Upper lobe of right lung (tissue), 1 donor: ENCODE results near the gene NKX2-2. TPM values are rescaled to one million over a fixed set of nuclear protein-coding genes. Genes with fewer than 3 reads are reported as not detected.

ENCODE experiments used
- ATAC-seq: fragments of 200-7000 bp; cut with Tn5 transposase; one replicate; pipeline ENCODE4 v1.9.1; 2020; ENCODE audit warnings: mild to moderate bottlenecking, moderate library complexity
- DNase-seq: peaks from one replicate; pipeline ENCODE4 v3.0.0-alpha.2; 2020
- H3K27ac ChIP-seq: fragments of 200-600 bp; one replicate; pipeline ENCODE4 v1.8.0; 2022
- H3K27me3 ChIP-seq: fragments of 200-600 bp; one replicate; pipeline ENCODE4 v1.8.0; 2022; ENCODE audit warnings: mild to moderate bottlenecking
- H3K36me3 ChIP-seq: fragments of 200-600 bp; one replicate; pipeline ENCODE4 v1.8.0; 2022
- H3K4me1 ChIP-seq: fragments of 200-600 bp; one replicate; pipeline ENCODE4 v1.8.0; 2022
- H3K4me3 ChIP-seq: fragments of 200-600 bp; one replicate; pipeline ENCODE4 v1.8.0; 2022; ENCODE audit warnings: mild to moderate bottlenecking
- H3K9me3 ChIP-seq: fragments of 200-600 bp; one replicate; pipeline ENCODE4 v1.8.0; 2022
- intact Hi-C: fragments of 100-400 bp; cut with DNase I; formaldehyde crosslinking; loops from one replicate; pipeline ENCODE4 v1.11.0; 2022
- total RNA-seq: library from RNA; stranded (reverse); fragmentation: NEBNext Ultra II Directional; extraction: Animal tissue kit (Norgen Biotek cat#: 25700); gene quantifications from one replicate; pipeline ENCODE4 v1.2.1, GENCODE V29; 2021
- TF ChIP-seq, protein P1 (sequence below): fragments of 200-600 bp; IDR thresholded peaks from one replicate; pipeline ENCODE4 v1.8.0; 2022; ENCODE audit warnings: antibody characterized with exemption
- donor health status: DM: no; HTN: yes; CAD: no; lungs with severe emphysema.

The NKX2-2 gene
- total RNA-seq, 1 donor from 2014 or later: not detected

DNA sequence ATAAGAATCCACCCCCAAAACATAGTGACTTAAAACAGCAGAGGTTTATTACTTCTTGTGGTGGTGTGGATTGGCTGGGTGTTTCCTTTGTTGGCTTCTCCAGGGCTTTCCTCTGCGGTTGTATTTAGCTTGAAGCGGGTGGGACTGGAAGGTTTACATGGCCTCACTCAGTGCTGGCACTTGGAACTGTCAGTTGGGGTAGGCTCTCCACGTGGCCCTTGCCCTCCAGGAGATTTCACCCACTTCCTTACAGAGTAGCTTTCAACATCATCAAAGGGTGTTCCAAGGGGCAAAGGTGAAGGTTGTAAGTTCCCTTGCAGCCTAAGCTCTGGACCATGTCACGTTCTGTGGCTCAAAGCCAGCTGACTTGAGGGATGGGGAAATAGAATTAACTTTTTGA, 32.5 kb upstream of the NKX2-2 start:
- Histone ChIP-seq H3K27ac (no peak overlapping the region), H3K4me3 (no peak overlapping the region), H3K36me3 (no peaks in the 10 kb centered on the region), H3K9me3 (no peaks in the 10 kb centered on the region), H3K27me3 (no peaks in the 10 kb centered on the region), H3K4me1 (no peaks in the 10 kb centered on the region)
- TF ChIP-seq, protein P1, sequence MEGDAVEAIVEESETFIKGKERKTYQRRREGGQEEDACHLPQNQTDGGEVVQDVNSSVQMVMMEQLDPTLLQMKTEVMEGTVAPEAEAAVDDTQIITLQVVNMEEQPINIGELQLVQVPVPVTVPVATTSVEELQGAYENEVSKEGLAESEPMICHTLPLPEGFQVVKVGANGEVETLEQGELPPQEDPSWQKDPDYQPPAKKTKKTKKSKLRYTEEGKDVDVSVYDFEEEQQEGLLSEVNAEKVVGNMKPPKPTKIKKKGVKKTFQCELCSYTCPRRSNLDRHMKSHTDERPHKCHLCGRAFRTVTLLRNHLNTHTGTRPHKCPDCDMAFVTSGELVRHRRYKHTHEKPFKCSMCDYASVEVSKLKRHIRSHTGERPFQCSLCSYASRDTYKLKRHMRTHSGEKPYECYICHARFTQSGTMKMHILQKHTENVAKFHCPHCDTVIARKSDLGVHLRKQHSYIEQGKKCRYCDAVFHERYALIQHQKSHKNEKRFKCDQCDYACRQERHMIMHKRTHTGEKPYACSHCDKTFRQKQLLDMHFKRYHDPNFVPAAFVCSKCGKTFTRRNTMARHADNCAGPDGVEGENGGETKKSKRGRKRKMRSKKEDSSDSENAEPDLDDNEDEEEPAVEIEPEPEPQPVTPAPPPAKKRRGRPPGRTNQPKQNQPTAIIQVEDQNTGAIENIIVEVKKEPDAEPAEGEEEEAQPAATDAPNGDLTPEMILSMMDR: no peak
- DNase-seq: no peak
- intact Hi-C loops: no loop called here
- no peak for ATAC-seq

DNA sequence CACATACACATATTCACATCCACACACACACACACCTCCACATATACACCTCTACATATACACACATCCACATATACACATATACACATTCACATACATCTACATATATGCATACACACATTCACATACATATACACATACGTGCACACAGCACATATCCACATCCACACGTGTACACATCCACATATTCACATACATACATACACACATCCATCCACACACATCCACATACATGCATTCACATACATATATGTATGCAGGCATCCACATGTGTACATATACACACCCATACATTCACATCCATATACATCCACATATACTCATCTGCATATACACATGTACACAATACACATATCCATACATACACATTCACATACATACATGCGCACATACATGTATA, 25.6 kb upstream of the NKX2-2 start:
- DNase-seq (no peak), ATAC-seq (no peak)
- Histone ChIP-seq H3K4me1 (no peaks in the 10 kb centered on the region), H3K9me3 (no peaks in the 10 kb centered on the region), H3K4me3 (no peak overlapping the region), H3K27ac (no peak overlapping the region), H3K36me3 (no peaks in the 10 kb centered on the region), H3K27me3 (peaks cover 33% of the 10 kb centered on the region)
- TF ChIP-seq, protein P1: no peak
- intact Hi-C loops: no loop called here

DNA sequence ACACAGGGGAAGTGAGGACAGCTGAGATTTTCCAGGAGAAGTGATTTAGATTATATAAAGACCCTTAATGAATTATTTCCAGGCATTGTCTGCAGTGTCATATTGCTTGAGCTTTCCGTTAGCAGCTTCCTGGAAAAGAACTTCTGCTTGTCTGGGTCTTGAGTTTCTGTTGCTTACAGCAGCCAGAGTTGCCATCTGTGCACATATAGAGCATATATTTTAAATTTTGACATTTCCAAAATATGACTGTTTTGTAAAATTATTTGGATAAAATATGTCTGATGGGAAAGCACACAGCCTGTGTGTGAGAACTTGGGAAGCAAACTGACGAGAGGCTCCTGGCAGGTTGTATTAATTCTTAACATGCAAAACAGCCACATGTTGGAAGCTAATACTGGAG, 21.0 kb upstream of the NKX2-2 start:
- Histone ChIP-seq H3K4me1 (no peaks in the 10 kb centered on the region), H3K36me3 (no peaks in the 10 kb centered on the region), H3K4me3 (no peak overlapping the region), H3K27me3 (peaks cover 48% of the 10 kb centered on the region), H3K27ac (no peak overlapping the region), H3K9me3 (no peaks in the 10 kb centered on the region)
- TF ChIP-seq, protein P1: no peak
- intact Hi-C loops: no loop called here
- ATAC-seq: no peak
- DNase-seq: no peak

DNA sequence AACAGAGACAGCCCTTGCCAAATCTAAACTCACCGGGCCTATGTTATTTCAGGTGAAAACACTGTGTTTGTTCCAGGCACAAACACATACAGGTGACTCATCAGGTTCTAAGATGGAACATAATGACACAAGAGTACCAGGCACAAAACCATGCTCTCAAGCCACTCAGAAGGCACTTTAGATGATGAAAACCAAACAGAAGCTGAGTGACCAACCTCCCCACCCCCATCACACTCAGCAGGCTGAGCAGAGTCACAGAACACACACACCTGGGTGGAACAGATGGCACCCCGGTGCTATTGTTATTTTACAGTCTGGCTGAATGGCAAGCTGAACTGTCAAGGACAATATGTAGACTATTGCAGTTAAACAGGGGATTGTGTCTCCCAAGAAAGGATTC, 20.6 kb upstream of the NKX2-2 start:
- DNase-seq (no peak), ATAC-seq (peak; percentile 91)
- Histone ChIP-seq H3K4me3 (no peak overlapping the region), H3K27ac (no peak overlapping the region), H3K27me3 (peaks cover 47% of the 10 kb centered on the region), H3K9me3 (no peaks in the 10 kb centered on the region), H3K36me3 (no peaks in the 10 kb centered on the region), H3K4me1 (no peaks in the 10 kb centered on the region)
- TF ChIP-seq, protein P1: no peak
- intact Hi-C loops: no loop called here

DNA sequence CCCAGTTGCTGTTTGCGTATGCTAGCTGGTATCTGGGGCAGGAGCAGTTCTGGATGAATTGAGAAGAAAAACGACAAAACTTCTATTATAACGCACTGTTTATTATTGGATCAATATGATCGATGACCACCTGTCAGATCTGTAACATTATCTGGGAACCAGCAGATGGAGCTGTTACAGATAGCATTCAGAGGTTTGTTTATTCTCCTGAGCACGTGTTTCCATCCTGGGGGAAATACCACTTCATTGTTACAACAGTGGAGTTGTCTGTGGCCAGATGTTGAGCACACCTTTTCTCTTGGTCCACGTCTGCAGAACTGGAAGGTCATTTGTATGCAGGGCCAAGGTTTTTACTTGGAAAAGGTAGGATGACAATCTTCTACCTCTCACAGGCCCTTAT, 16.0 kb upstream of the NKX2-2 start:
- intact Hi-C loops: no loop called here
- no peak overlapping the region for H3K4me3 ChIP-seq
- peaks cover 47% of the 10 kb centered on the region for H3K27me3 ChIP-seq
- DNase-seq (no peak), ATAC-seq (no peak)
- TF ChIP-seq, protein P1: peak; percentile 20
- H3K4me1 ChIP-seq: no peaks in the 10 kb centered on the region
- H3K27ac ChIP-seq: no peak overlapping the region
- no peaks in the 10 kb centered on the region for H3K9me3 ChIP-seq
- H3K36me3 ChIP-seq: no peaks in the 10 kb centered on the region

DNA sequence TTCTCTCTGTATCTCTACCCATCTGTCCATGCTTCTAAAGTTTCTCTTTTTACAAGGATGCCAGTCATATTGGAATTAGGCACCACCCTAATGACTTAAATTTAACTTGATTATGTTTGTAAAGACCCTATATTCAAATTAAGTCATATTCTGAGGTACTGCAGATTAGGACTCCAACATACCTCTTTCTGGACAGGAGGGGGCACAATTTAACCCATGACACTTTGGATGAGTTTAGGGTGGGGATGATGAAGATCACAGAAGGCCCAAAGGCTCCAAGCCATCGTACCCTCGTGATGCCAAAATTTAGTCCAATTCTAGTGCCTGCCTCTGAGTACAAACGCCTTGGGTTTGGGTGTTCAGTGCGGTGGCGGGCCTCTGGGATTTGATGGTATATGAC, 15.0 kb upstream of the NKX2-2 start:
- no peak overlapping the region for H3K4me3 ChIP-seq
- H3K27me3 ChIP-seq: peaks cover 55% of the 10 kb centered on the region
- ATAC-seq (no peak), DNase-seq (no peak)
- no peak overlapping the region for H3K27ac ChIP-seq
- no peaks in the 10 kb centered on the region for H3K4me1 ChIP-seq
- no peaks in the 10 kb centered on the region for H3K36me3 ChIP-seq
- intact Hi-C loops: no loop called here
- TF ChIP-seq, protein P1: no peak
- no peaks in the 10 kb centered on the region for H3K9me3 ChIP-seq
